Activated naive CD4-positive, alpha-beta T cell treated with anti-CD3 and anti-CD28 coated beads for 36 hours (primary cell): ENCODE data around the gene ZNF784. TPM values are rescaled to one million over a fixed set of nuclear protein-coding genes. Genes with fewer than 3 reads are reported as not detected.

Source experiments
- CTCF ChIA-PET: fragments of 350-600 bp; sonication (Branson Sonifier 250); formaldehyde crosslinking; loops from one replicate; lab custom pipeline; 2021; ENCODE audit warnings: antibody characterized with exemption; lab: Charles Lee
- DNase-seq: peaks from one replicate; pipeline ENCODE4 v3.0.0-alpha.2; 2020
- H3K27ac Mint-ChIP-seq: one replicate; pipeline ENCODE4 v1.8.0; 2021; ENCODE audit warnings: mild to moderate bottlenecking, mixed read lengths
- H3K27me3 Mint-ChIP-seq: one replicate; pipeline ENCODE4 v1.8.0; 2021; ENCODE audit warnings: low read depth, mixed read lengths
- H3K36me3 Mint-ChIP-seq: one replicate; pipeline ENCODE4 v1.8.0; 2021; ENCODE audit warnings: low read depth, mixed read lengths
- H3K4me1 Mint-ChIP-seq: one replicate; pipeline ENCODE4 v1.8.0; 2021; ENCODE audit warnings: low read depth, mixed read lengths
- H3K4me3 Mint-ChIP-seq: one replicate; pipeline ENCODE4 v1.8.0; 2021; ENCODE audit warnings: mild to moderate bottlenecking, moderate library complexity, mixed read lengths
- H3K9me3 Mint-ChIP-seq: one replicate; pipeline ENCODE4 v1.8.0; 2021; ENCODE audit warnings: mixed read lengths
- intact Hi-C: fragments of 100-400 bp; cut with micrococcal nuclease; formaldehyde crosslinking; loops from one replicate; pipeline ENCODE4 v1.15.1; 2023
- total RNA-seq, 2 experiments: library from RNA; stranded (reverse); gene quantifications; one replicate each; pipeline ENCODE4 v1.2.3, GENCODE V29; 2021

ZNF784 gene
- total RNA-seq, 2 experiments from 2014 or later: 3.7 to 4.0 TPM

DNA sequence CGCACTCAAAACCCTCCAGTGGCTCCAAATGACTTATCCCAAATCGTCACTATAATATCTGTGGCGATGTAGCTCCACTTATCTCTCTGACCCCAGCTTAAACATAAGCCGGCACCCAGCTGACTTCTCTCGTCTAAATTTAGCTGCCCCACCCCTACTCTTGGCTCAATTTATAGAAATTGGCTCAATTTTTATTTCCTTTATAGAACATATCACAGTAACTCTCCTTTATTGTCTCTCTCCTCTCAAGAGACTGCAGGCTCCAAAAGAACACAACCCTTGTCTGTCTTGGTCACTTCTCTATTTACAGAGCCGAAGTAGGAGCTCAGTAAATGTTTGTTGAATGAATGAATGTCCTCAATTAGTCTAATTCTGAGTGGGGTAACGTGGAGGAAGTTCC, 805 bp downstream of the ZNF784 start:
- Mint-ChIP-seq H3K9me3 (no peaks in the 10 kb centered on the region), H3K27me3 (no peaks in the 10 kb centered on the region), H3K4me3 (peak overlapping the region; percentile 92), H3K27ac (no peak overlapping the region), H3K4me1 (peaks cover 58% of the 10 kb centered on the region), H3K36me3 (peaks cover 10% of the 10 kb centered on the region)
- CTCF ChIA-PET: interaction anchor here (0.7 to 4.4 kb wide), 6 partner anchors 8 to 119 kb away, joined by 3 to 25 read pairs (median 5); partner anchors contain the start of genes FIZ1 and ZNF865
- no peak for DNase-seq
- intact Hi-C loops: no loop called here

DNA sequence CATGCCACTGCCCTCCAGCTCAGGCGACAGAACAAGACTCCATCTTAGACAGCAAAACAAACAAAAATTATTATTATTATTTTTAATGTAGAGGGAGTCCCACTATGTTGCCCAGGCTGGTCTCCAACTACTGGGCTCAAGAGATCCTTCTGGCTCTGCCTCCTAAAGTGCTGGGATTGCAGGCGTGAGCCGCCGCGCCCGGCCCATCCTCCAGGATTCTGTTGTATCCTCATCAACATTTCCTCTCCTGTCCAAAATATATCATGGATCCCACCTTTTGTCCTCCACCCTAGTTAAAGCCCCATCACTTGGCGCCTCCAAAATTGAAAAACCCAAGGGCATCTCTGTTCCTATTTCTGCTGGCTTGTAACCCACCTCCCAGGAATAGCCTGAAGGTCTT, 1.2 kb downstream of the ZNF784 start:
- H3K4me3 Mint-ChIP-seq: peak overlapping the region; percentile 9
- H3K27ac Mint-ChIP-seq: no peak overlapping the region
- no peaks in the 10 kb centered on the region for H3K9me3 Mint-ChIP-seq
- DNase-seq: no peak
- CTCF ChIA-PET: interaction anchor here (0.7 to 4.4 kb wide), 4 partner anchors 8 to 107 kb away, joined by 3 to 25 read pairs (median 8); partner anchors contain the start of gene ZNF865
- peaks cover 10% of the 10 kb centered on the region for H3K36me3 Mint-ChIP-seq
- H3K27me3 Mint-ChIP-seq: no peaks in the 10 kb centered on the region
- intact Hi-C loops: no loop called here
- H3K4me1 Mint-ChIP-seq: peaks cover 58% of the 10 kb centered on the region

DNA sequence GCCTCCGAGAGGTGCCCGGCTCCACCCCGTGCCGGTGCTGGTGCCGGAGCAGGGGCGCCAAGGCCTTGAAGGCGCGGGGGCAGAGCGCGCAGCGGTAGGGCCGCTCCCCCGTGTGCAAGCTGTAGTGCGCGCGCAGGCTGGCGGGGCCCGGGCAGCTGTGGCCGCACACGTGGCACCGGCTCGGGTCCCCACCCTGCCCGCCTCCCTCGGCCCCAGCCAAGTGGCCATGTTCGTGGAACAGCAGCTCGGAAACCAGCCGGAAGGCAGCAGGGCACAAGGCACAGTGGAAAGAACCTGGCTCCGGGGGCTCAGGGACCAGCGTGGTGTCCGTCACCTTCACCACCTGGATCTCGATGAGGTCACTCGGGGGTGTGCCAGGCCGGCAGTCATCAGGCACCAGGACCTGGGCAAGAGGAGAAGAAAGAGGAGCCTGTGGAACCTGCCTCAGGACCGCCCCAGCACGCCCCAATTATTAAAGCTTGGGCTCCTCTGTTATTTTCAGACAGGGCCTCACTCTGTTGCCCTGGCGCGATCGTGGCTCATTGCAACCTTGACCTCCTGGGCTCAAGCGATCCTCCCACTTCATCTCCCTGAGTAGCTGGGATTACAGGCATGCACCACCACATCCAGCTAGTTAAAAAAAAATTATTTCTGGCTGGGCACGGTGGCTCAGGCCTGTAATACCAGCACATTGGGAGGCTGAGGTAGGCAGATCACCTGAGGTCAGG, 2.0 kb downstream of the ZNF784 start:
- intact Hi-C loops: no loop called here
- no peak for DNase-seq
- Mint-ChIP-seq H3K4me3 (no peak overlapping the region), H3K9me3 (no peaks in the 10 kb centered on the region), H3K4me1 (peaks cover 58% of the 10 kb centered on the region), H3K27ac (no peak overlapping the region), H3K36me3 (peaks cover 13% of the 10 kb centered on the region), H3K27me3 (no peaks in the 10 kb centered on the region)
- CTCF ChIA-PET: no interaction called here

DNA sequence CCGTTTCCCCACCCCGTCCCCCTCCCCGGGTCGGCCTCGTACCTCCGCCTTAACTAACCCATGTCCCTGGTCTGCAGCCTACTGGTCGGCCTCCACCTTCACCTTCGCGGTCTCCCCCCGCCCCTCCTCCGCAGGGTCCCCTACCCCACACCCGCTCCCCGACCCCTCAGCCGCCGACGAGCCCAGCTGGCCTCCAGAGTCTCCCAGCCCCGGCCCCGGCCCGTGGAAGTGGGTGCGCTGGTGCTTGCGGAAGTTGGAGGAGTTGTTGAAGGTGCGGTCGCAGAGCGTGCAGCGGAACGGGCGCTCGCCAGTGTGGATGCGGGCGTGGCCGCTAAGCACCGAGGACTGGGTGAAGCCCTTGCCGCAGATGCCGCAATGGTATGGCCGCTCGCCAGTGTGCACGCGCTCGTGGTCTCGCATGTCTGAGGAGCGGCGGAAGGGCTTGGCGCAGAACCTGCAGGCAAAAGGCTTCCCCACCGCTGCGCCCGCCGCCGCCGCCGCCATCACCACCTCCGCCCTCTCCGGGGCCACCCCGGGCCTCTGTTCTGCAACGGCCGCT, 2.6 kb downstream of the ZNF784 start:
- Mint-ChIP-seq H3K4me1 (peaks cover 53% of the 10 kb centered on the region), H3K36me3 (peaks cover 17% of the 10 kb centered on the region), H3K27ac (no peak overlapping the region), H3K27me3 (no peaks in the 10 kb centered on the region), H3K4me3 (no peak overlapping the region), H3K9me3 (no peaks in the 10 kb centered on the region)
- CTCF ChIA-PET: no interaction called here
- intact Hi-C loops: no loop called here
- no peak for DNase-seq

DNA sequence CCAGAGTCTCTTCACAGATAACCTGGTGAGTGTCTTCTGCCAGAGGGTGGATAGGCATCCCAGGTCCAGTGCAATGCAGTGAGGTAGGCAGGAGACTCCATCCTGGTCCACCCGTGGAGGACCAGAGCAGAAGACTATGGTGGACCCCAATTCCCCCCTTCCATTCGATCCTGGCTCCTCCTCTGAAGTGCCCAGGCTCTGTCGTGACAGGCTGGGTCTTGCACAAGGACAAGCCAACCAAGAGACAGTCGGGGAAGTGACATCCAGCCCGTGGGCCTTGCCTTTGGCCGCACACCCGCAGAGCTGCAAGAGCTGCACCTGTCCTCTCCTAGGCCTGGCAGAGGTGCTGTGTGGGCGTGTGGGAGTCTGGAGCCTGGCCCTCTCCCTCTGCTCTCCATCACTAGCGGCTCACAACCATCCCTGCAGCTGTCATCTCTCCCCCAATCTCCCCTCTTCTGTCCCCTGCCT, 3.1 kb downstream of the ZNF784 start:
- Mint-ChIP-seq H3K36me3 (peaks cover 18% of the 10 kb centered on the region), H3K4me1 (peaks cover 49% of the 10 kb centered on the region), H3K4me3 (no peak overlapping the region), H3K27ac (no peak overlapping the region), H3K27me3 (no peaks in the 10 kb centered on the region), H3K9me3 (no peaks in the 10 kb centered on the region)
- DNase-seq: no peak
- CTCF ChIA-PET: interaction anchor here (3.2 kb wide), 1 partner anchor 15 kb away, joined by 18 read pairs; the partner anchor contains the start of gene ZNF865
- intact Hi-C loops: no loop called here

DNA sequence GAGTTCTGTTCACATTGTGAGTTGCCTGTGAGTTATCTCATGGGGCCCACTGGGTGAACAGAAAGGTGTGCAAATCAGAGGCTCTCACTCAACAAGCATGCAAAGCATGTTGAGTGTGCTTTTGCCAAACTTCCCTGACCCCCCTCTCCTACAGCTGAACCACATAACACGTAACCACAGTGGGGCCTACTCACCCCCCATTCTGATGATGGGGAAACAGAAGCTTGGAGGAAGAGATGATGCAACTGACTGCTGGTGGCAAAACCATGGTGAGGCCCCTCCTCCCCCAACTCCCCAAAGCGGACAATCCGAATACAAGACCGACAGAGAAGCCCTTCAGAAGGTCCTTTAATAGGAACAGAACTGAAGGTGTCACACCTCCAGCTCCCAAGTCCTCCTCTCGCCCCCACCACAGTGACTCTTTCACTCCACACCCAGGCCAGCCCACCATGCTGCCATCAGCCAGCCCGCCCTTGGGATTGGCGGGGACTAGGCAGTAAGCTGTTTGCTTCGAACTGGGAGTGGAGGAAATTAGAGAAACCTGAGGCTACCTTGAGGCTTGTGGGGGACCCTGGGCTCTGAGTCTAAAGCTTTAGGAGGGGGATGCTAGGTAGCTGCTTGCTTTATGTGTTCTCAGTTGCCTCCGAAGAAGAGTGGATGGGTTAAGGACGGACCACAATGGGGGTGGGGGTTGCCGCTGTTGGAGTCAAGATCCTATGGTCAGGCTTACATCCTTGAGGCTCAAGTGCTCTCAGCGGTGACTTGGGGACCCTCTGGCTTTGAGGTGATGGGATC, 3.8 kb downstream of the ZNF784 start:
- Mint-ChIP-seq H3K27me3 (no peaks in the 10 kb centered on the region), H3K27ac (peak overlapping the region; percentile 74), H3K36me3 (peaks cover 18% of the 10 kb centered on the region), H3K4me1 (peaks cover 43% of the 10 kb centered on the region), H3K9me3 (no peaks in the 10 kb centered on the region), H3K4me3 (peak overlapping the region; percentile 9)
- CTCF ChIA-PET: interaction anchor here (0.8 to 3.2 kb wide), 3 partner anchors 11 to 117 kb away, joined by 3 to 18 read pairs (median 4); partner anchors contain the start of gene ZNF865
- intact Hi-C loops: no loop called here
- DNase-seq: peak; percentile 60

DNA sequence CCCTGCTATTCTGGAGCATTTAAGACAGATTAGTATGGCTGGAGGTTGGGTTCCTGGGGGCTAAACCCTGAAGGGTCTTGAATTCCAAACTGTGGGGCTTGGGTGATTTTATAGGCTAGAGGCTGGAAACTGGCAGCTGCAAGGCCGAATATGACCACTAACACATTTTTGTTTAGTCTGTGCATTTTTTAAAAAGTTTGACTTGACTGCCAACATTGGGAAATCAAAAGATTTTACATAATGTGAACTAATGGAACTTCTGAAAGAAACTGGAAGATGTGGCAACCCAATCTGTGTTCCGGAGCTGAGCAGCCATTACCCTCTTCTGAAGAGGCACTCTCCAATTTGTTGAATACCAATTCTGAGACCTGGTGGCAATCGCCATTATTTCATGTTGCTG, 5.1 kb downstream of the ZNF784 start:
- CTCF ChIA-PET: interaction anchor here (0.6 to 3.2 kb wide), 5 partner anchors 11 to 115 kb away, joined by 3 to 18 read pairs (median 3); partner anchors contain the start of gene ZNF865
- no peaks in the 10 kb centered on the region for H3K27me3 Mint-ChIP-seq
- peaks cover 20% of the 10 kb centered on the region for H3K36me3 Mint-ChIP-seq
- H3K9me3 Mint-ChIP-seq: no peaks in the 10 kb centered on the region
- intact Hi-C loops: no loop called here
- no peak for DNase-seq
- H3K27ac Mint-ChIP-seq: no peak overlapping the region
- H3K4me3 Mint-ChIP-seq: no peak overlapping the region
- peaks cover 36% of the 10 kb centered on the region for H3K4me1 Mint-ChIP-seq

DNA sequence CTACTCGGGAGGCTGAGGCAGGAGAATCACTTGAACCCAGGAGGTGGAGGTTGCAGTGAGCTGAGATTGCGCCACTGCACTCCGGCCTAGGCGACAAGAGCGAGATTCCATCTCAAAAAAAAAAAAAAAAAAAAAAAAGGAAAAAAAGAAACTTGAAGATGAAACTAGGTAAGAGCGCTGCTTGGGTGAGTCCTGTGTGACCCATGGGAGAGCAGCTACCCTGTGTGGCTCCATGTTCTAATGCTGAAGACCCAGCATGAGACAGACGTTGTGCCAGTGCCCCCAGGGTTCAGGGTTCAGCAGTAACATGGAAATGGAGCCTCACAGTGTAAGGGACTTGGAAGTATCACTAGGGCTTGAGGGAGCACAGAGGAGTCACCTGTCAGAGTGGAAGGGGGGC, 5.9 kb downstream of the ZNF784 start:
- intact Hi-C loops: no loop called here
- Mint-ChIP-seq H3K9me3 (no peaks in the 10 kb centered on the region), H3K27me3 (no peaks in the 10 kb centered on the region), H3K27ac (no peak overlapping the region), H3K36me3 (peaks cover 21% of the 10 kb centered on the region), H3K4me1 (peaks cover 30% of the 10 kb centered on the region), H3K4me3 (no peak overlapping the region)
- CTCF ChIA-PET: interaction anchor here (1.1 to 3.2 kb wide), 3 partner anchors 12 to 14 kb away, joined by 3 to 18 read pairs (median 5); partner anchors contain the start of gene ZNF865
- no peak for DNase-seq

DNA sequence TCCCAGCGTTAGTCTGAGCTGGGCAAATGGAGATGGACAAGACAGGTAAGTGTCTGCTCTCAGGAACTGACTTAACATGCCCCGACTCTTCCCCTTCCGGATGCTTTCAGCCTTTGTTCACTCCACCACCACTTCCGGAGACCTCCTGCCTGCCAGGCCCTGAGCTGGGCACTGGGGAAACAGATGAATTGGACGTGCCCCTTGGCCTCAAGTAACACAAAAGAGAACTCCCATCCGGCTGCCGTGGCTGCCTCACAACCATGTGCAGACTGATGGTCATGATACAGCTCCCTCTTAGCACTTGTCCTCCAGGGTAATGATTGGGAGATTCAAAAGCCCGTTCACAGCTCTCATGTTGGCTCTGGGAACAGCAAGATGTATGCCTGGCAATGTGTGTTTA, 6.9 kb downstream of the ZNF784 start:
- Mint-ChIP-seq H3K4me3 (no peak overlapping the region), H3K4me1 (peaks cover 27% of the 10 kb centered on the region), H3K36me3 (peaks cover 27% of the 10 kb centered on the region), H3K27ac (peak overlapping the region; percentile 30), H3K27me3 (no peaks in the 10 kb centered on the region), H3K9me3 (no peaks in the 10 kb centered on the region)
- DNase-seq: no peak
- intact Hi-C loops: no loop called here
- CTCF ChIA-PET: interaction anchor here (0.8 to 1.4 kb wide), 2 partner anchors 11 to 15 kb away, joined by 3 to 5 read pairs; no protein-coding TSS in a partner anchor

DNA sequence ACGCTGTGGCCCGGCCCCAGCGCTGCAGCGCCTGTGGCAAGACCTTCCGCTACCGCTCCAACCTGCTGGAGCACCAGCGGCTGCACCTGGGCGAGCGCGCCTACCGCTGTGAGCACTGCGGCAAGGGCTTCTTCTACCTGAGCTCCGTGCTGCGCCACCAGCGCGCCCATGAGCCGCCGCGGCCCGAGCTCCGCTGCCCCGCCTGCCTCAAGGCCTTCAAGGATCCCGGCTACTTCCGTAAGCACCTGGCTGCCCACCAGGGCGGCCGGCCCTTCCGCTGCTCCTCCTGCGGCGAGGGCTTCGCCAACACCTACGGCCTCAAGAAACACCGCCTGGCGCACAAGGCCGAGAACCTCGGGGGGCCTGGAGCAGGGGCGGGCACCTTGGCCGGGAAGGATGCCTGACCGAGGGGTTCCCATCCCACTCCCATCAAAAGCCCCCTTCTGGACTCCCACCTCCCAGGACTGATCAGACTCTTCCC, 7.9 kb downstream of the ZNF784 start:
- no peak for DNase-seq
- Mint-ChIP-seq H3K27ac (no peak overlapping the region), H3K4me3 (no peak overlapping the region), H3K4me1 (peaks cover 35% of the 10 kb centered on the region), H3K9me3 (no peaks in the 10 kb centered on the region), H3K27me3 (no peaks in the 10 kb centered on the region), H3K36me3 (peaks cover 27% of the 10 kb centered on the region)
- intact Hi-C loops: no loop called here
- CTCF ChIA-PET: no interaction called here

DNA sequence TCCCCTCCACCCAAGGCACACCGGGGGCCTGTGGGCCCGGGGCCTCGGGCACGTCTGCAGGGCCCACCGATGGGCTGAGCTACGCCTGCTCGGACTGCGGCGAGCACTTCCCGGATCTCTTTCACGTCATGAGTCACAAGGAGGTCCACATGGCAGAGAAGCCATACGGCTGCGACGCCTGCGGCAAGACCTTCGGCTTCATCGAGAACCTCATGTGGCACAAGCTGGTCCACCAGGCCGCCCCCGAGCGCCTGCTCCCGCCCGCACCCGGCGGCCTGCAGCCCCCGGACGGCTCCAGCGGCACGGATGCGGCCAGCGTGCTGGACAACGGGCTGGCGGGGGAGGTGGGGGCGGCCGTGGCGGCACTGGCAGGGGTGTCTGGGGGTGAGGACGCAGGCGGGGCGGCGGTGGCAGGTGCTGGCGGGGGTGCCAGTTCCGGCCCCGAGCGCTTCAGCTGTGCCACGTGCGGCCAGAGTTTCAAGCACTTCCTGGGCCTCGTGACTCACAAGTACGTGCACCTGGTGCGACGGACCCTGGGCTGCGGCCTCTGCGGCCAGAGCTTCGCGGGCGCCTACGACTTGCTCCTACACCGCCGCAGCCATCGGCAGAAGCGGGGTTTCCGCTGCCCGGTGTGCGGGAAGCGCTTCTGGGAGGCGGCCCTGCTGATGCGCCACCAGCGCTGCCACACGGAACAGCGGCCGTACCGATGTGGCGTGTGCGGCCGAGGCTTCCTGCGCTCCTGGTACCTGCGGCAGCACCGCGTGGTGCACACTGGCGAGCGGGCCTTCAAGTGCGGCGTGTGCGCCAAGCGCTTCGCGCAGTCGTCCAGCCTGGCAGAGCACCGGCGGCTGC, 8.6 kb downstream of the ZNF784 start:
- CTCF ChIA-PET: no interaction called here
- DNase-seq: no peak
- Mint-ChIP-seq H3K36me3 (peaks cover 27% of the 10 kb centered on the region), H3K27ac (no peak overlapping the region), H3K9me3 (no peaks in the 10 kb centered on the region), H3K27me3 (no peaks in the 10 kb centered on the region), H3K4me1 (peaks cover 35% of the 10 kb centered on the region), H3K4me3 (no peak overlapping the region)
- intact Hi-C loops: no loop called here
